GM18502 (cell line): ENCODE results near the gene STK17B.
A peak's percentile ranks its signal among the peaks of the same experiment; 100 is the strongest.

Experiments used
- ATAC-seq: cut with Tn5 transposase; IDR thresholded peaks from one replicate; pipeline ENCODE4 v1.9.1; 2021; ENCODE audit warnings: mild to moderate bottlenecking; ENCODE audit not compliant: unreplicated experiment, poor library complexity

Gene STK17B

GRCh38 chr2:196186266-196186980, 15.0 kb upstream of the STK17B start:
- no peak for ATAC-seq

GRCh38 chr2:196184921-196185320, 13.5 kb upstream of the STK17B start:
- ATAC-seq, result no peak

GRCh38 chr2:196183528-196184231, 12.3 kb upstream of the STK17B start:
- ATAC-seq, result no peak

- peak; percentile 21 for ATAC-seq
Observed at GRCh38 chr2:196183172-196183473, 11.7 kb upstream of the STK17B start.

GRCh38 chr2:196182439-196183171, 11.2 kb upstream of the STK17B start:
- peak; percentile 84 for ATAC-seq

- ATAC-seq, result no peak
Observed at GRCh38 chr2:196181484-196181883, 10.1 kb upstream of the STK17B start.

GRCh38 chr2:196177124-196177523, 5.7 kb upstream of the STK17B start:
- no peak for ATAC-seq

GRCh38 chr2:196176142-196176738, 4.9 kb upstream of the STK17B start:
- peak; percentile 72 for ATAC-seq

- no peak for ATAC-seq
Observed at GRCh38 chr2:196174404-196174803, 3.0 kb upstream of the STK17B start.

- ATAC-seq, result no peak
Observed at GRCh38 chr2:196173505-196173904, 2.1 kb upstream of the STK17B start.

GRCh38 chr2:196172951-196173350, 1.6 kb upstream of the STK17B start:
- no peak for ATAC-seq

GRCh38 chr2:196171946-196172345, 568 bp upstream of the STK17B start:
- no peak for ATAC-seq

GRCh38 chr2:196170606-196171247, 651 bp downstream of the STK17B start:
- ATAC-seq, result peak; percentile 13

- ATAC-seq, result peak; percentile 28
Observed at GRCh38 chr2:196170213-196170605, 1.2 kb downstream of the STK17B start.

GRCh38 chr2:196169516-196169915, 1.9 kb downstream of the STK17B start:
- ATAC-seq, result no peak

GRCh38 chr2:196168181-196168580, 3.2 kb downstream of the STK17B start:
- ATAC-seq, result no peak

GRCh38 chr2:196167666-196168065, 3.7 kb downstream of the STK17B start:
- no peak for ATAC-seq

- ATAC-seq, result no peak
Observed at GRCh38 chr2:196166876-196167275, 4.5 kb downstream of the STK17B start.

- no peak for ATAC-seq
Observed at GRCh38 chr2:196165016-196165415, 6.4 kb downstream of the STK17B start.

GRCh38 chr2:196163285-196163684, 8.1 kb downstream of the STK17B start:
- no peak for ATAC-seq
